Caki2 (cell line): Measurements from ENCODE around the gene ZNF516. TPM values are rescaled to one million over a fixed set of nuclear protein-coding genes. Genes with fewer than 3 reads are reported as not detected.
"Not testable (repeated sequence)": the region's sequence is repeated elsewhere in the genome, so short reads cannot be mapped to it uniquely, and the experiment has no call there.

ENCODE experiments used
- DNase-seq: peaks from one replicate; pipeline ENCODE4 v3.0.0-alpha.2; 2015; ENCODE audit warnings: low read depth
- in situ Hi-C: cut with HindIII; loops from 2 replicates; pipeline ENCODE4 v1.10.0; 2016; ENCODE audit warnings: low sequenced_read_pairs, low pct_unique_long_range_greater_than_20kb, mixed read lengths
- total RNA-seq: library from RNA; depleted of rRNA; stranded (reverse); fragments of >200 nt; shearing (Covaris generic); gene quantifications from 2 replicates; pipeline ENCODE4 v1.2.3, GENCODE V29; 2014; ENCODE audit warnings: low replicate concordance

The ZNF516 gene
- total RNA-seq, 1 experiment from 2014 or later: 6.1 TPM

GRCh38 chr18:76480913-76481312, 14.1 kb downstream of the ZNF516 start:
- no peak for DNase-seq
- in situ Hi-C loops: no loop called here

- in situ Hi-C loops: no loop called here
- no peak for DNase-seq
These were observed 15.4 kb downstream of the ZNF516 start for GRCh38 chr18:76479351-76480238.

GRCh38 chr18:76476665-76477561, 18.1 kb downstream of the ZNF516 start:
- peak; percentile 66 for DNase-seq
- in situ Hi-C loops: no loop called here

GRCh38 chr18:76475450-76476194, 19.4 kb downstream of the ZNF516 start:
- in situ Hi-C loops: no loop called here
- peak; percentile 25 for DNase-seq

DNA sequence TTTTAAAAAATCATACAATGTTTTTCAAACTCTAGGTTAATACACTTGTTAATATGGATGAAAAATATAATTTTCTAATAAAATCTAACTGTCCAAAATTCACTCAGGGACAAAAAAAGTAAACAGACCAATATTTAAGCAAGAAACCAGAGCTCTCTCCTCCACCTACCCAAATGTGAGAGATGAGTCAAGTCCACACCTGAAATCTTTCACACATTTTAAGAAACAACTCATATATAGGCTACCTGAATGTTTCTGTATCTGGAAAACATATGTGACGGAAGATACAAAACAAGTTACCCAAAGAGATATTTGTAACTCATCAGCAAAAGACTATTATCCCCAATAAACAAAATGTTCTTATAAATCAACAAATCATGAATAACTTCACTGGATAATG, 20.2 kb downstream of the ZNF516 start:
- no peak for DNase-seq
- in situ Hi-C loops: no loop called here

DNA sequence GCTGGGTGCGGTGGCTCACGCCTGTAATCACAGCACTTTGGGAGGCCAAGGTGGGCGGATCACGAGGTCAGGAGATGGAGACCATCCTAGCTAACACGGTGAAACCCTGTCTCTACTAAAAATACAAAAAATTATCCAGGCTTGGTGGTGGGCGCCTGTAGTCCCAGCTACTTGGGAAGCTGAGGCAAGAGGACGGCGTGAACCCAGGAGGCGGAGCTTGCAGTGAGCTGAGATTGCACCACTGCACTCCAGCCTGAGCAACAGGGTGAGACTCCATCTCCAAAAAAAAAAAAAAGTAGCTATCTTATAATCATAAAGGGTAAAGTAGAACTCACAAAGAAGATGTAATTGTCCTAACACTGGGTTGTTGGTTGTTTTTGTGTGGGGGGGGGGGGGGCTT, 21.5 kb downstream of the ZNF516 start:
- in situ Hi-C loops, DNase-seq: not testable (repeated sequence)

DNA sequence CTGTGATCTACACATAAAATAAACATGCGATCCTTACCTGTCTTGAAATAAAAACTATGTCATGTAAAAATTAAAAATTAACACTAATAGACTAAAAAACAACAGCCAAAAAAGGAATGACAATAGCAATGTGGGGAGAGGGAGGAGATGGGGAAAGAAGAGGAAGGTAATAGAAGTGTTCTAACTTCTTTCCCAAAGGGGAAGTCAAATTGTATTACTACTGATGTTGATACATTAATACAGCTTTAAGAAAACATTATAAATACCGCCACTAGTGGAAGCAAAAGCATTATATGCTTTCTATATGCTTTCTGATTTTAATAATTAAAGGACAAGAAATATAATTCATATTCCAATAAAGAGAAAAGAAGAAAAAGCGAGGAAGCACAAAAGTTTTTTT, 22.2 kb downstream of the ZNF516 start:
- DNase-seq: no peak
- in situ Hi-C loops: no loop called here

GRCh38 chr18:76471593-76471992, 23.4 kb downstream of the ZNF516 start:
- no peak for DNase-seq
- in situ Hi-C loops: no loop called here

DNA sequence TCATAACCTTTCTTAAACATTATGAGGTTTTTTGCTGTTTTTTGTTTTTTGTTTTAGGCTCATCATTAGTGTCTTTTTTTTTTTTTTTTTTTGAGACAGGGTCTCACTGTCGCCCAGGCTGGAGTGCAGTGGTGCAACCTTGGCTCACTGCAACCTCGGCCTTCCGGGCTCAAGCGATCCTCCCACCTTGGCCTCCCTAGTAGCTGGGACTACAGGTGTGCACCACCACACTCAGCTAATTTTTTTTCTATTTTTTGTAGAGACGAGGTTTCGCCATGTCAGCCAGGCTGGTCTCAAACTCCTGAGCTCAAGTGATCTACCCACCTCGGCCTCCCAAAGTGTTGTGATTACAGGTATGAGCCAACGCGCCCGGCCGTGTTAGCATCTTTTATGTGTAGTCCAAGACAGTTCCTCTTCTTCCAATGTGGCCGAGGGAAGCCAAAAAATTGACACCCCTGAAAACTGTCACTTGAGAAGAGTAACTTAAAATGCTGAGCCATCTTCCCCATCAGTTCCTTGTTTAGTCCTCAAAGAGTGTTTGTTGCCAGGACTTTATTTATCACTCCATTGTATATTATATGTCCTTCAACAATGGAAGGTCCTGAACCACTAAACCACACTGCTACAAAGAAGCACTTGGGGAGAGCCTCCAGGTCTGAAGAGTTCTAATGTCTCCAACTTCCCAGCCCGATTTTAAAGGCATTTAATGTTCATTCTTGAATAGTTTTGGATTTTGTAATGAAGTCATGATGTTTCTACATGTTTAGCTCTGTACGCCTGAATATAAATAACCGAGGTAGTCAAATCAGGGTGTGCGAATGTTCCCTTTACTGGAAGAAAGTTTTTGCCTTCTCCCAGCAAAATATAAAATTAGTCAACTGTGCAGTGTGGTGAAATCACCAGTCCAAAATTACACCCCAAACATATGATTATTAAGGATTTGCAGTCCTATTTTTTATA, 26.4 kb downstream of the ZNF516 start:
- no peak for DNase-seq
- in situ Hi-C loops: no loop called here

DNA sequence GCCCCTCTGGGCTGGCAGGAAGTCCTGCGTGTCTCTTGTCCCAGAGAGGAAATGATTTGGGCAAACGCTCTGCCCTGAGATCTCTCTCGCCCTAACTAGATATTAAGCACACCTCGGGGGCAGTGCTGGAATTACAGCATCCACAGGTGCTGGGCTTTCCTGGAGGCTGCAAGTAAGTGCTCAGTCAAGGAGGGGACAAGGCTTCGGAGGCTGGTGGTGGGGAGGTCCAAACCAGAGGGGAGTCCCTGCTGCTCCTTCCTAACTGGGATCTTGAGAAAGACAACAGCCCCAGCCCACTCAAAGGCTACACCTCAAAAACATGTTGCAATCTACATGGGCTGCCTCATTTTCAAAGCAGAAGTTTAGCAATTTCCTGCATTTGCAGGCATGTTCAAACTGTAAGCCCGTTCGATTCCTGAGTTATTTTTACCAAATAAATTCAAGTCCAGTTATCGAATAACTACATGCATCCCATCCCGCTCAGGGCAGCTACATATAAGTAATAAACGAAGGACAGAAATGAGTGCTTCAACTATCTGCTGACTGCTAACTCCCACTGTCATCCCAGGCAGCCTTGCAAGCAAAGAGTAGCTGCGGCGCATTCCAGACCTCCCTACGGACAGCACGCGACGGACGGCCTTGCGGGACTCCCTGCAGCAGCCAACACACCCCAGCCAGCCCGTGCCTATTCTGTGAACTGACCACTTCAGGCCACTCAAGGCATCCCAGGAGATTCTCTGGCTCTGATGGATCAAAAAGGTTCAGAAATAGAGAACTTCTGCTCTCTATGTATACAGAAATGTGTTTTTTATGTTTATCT, 27.5 kb downstream of the ZNF516 start:
- in situ Hi-C loops: no loop called here
- DNase-seq: no peak

GRCh38 chr18:76466410-76466991, 28.5 kb downstream of the ZNF516 start:
- DNase-seq: no peak
- in situ Hi-C loops: no loop called here

- in situ Hi-C loops: no loop called here
- DNase-seq: no peak
These were observed 29.2 kb downstream of the ZNF516 start for GRCh38 chr18:76465630-76466409.

DNA sequence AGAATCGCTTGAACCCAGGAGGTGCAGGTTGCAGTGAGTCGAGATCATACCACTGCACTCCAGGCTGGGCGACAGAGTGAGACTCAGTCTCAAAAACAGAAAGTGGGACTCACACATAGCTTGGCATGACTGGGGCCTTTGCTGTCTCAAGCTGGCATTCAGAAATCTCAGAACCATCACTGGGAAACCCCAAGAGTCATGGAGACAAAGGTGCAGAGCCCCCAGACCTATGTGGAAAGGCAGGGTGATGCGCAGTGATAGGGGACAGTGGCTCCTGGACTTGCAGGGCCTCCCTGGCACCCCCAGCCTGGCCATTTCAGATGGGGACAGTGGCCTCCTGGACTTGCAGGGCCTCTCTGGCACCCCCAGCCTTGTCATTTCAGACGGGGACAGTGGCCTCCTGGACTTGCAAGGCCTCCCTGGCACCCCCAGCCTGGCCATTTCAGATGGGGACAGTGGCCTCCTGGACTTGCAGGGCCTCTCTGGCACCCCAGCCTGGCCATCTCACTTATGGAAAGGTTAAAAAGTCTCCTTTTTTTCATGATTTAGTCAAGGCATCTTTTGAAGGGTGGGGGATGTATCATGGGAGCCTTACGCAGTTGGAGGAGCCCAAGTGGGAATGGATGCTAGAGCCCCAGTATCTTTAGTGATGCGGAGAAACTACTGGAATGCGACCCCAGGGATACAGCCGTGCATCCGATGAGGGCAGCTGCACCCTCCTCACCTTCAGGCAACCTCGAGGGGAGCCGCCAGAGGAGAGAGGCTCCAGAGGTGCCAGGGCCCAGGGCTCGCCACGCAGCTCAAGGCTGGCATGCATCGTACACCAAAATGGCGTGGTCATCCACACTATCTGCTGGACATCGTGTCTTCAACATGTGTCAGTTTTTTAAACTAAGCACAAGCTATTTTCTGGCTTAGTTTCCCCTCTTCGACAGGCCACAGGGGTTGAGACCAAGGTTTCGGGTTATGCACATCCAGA, 30.5 kb downstream of the ZNF516 start:
- in situ Hi-C loops: no loop called here
- DNase-seq: no peak

DNA sequence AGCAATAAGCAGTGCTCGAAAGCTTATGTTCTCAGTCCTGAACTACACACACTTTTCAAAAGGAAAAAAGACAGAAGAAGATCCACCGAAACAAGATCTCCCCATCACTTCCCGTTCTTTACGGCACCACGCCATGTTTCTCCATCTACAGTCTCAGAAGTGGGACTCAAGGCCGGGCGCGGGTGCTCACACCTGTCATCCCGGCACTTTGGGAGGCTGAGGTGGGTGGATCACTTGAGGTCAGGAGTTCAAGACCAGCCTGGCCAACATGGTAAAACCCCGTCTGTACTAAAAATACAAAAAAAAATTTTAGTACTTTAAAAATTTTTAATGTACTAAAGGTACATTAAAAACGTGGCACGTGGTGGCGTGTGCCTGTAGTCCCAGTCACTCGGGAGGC, 31.2 kb downstream of the ZNF516 start:
- no peak for DNase-seq
- in situ Hi-C loops: no loop called here

DNA sequence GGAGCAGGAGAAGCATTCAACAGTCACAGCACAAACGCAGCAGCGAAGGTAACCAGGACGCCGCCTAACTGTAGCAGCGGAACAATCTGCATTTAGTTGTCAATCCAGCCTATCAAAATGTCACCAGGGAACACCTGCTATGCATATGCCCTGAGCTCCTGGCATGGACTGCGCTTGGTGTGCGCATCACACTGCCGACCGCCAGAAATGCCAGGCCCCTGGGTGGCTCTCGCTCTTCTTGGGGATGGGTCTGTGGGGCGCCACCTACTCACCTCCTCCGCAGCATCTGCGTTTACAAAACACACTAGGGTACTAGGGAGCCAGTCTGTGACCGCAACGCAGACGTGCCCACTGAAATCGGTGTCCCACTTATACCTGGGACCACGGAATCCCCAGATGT, 31.7 kb downstream of the ZNF516 start:
- DNase-seq: no peak
- in situ Hi-C loops: no loop called here
